LNCaP clone FGC (cell line): ENCODE results near the gene MUC5AC.
"Not testable (repeated sequence)": the region's sequence is repeated elsewhere in the genome, so short reads cannot be mapped to it uniquely, and the experiment has no call there.

Experiments
- DNase-seq: peaks from one replicate; pipeline ENCODE4 v3.0.0-alpha.2; 2011; ENCODE audit warnings: low read depth
- H3K4me3 ChIP-seq: 2 replicates; pipeline ENCODE4 v1.5.1; 2011; ENCODE audit warnings: mild to moderate bottlenecking, low read depth, low read length, control low read depth
- CTCF ChIP-seq: IDR thresholded peaks from 2 replicates; pipeline ENCODE4 v1.5.1; 2012; ENCODE audit warnings: mild to moderate bottlenecking; ENCODE audit not compliant: control insufficient read depth, insufficient read depth; ENCODE audit errors: extremely low read depth

The MUC5AC gene

GRCh38 chr11:1150769-1151365 is 6.9 kb upstream of the MUC5AC start:
- TF ChIP-seq CTCF: no peak
- no peak for DNase-seq
- H3K4me3 ChIP-seq: no peak overlapping the region

DNA sequence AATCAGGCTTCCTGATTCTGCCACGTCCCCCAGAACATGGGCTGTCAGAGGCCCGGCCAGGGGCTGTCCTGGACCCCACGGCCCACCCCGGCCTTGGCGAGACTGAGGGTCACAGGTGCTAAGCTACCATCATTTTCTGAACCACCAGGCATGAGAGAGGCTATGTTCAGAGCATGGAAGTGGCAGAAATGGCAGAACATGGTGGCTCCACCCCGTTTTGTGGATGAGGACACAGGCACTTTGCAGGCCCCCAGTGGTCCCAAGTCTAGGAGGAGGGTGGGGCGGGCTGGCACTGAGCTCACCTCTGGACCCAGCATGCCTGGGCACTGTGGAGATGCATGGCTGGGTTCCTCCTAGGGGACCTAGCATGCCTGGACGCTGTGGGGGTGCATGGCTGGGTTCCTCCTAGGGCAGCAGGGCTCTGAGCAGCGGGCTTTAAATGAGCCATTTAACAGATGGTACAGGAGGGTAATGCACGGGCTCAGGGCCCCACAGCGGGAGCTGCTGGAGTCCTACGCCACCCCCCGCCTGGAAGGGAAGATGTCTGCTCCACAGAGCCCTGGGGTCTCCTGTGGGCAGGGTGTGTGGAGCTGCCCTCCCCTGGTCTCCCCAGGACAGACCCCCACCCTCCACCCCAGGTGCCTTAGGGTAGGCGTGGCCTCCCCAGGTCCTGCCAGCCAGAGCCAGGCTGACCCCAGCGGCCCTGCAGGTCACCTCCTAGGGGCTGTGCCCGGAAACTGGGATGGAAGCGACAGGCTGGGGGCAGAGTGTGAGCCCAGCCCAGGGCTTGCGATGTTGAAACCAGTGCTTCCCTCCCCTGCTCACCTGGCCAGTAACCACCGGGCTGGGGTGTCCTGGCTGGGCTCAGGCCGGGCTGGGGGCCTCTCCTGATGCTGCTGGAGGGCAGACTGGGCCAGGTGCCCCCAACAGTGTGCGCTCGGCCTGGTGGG is 6.1 kb upstream of the MUC5AC start:
- TF ChIP-seq CTCF: no peak
- no peak overlapping the region for H3K4me3 ChIP-seq
- DNase-seq: no peak

- no peak for DNase-seq
- no peak for TF ChIP-seq CTCF
Measured at GRCh38 chr11:1152316-1153104, 5.2 kb upstream of the MUC5AC start.

DNA sequence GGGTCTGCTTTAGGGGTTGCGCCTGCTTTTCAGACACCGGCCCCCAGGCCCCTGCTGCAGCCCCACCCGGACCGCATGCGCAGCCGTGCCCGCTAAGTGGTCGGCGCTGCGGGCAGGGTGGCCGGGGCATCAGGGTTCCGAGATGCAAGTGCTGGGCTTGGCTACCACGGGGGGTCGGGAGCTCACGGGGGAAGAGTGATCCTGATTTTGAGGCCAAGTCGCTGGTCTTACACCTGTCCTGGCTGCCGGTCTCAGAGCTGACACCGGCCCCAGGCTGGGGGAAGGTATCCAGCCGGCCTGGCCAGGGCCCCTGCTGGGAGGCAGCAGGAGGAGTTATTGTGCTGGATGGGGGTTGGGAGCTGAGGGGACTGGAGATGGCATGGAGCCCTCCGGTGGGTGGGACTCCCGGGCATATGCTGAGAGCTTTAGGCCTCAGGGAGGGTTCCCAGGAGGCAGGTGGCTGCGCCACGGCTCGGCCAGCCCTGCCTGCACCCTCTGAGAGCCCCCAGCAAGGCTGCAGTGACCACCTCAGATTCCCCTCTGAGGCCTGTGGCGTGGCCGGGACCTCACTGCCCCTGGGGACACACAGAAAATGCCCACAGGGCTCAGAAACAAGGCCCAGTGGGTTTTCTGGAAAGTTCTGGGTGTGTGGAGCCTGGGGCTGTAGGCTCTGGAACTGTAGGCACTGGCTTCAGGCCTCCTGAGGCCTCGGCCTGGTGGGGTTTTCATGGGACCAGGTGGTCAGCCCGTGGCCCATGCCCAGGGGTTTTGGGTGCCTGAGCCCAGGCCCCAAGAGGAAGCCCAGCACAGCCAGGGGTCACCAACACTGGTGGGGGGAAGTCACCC is 4.4 kb upstream of the MUC5AC start:
- TF ChIP-seq CTCF: no peak
- DNase-seq: no peak
- H3K4me3 ChIP-seq: no peak overlapping the region

More at GRCh38 chr11:1152316-1153104, 5.2 kb upstream of the MUC5AC start:
- no peak overlapping the region for H3K4me3 ChIP-seq

GRCh38 chr11:1153951-1154493 is 3.7 kb upstream of the MUC5AC start:
- no peak for DNase-seq
- no peak overlapping the region for H3K4me3 ChIP-seq
- TF ChIP-seq CTCF: no peak

DNA sequence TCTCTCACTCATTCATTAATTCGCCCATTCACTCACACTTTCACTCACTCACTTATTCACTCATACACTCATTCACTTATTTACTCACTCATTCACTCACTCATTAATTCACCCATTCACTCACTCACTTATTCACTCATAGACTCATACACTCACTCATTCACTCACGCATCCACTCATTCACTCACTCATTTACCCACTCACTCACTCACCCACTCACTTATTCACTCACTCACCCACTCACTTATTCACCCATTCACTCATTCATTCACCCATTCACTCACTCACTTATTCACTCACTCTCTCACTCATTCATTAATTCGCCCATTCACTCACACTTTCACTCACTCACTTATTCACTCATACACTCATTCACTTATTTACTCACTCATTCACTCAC is 3.1 kb upstream of the MUC5AC start:
- DNase-seq, H3K4me3 ChIP-seq: not testable (repeated sequence)
